Measurements from ENCODE around the gene KIAA0586. TPM values are rescaled to one million over a fixed set of nuclear protein-coding genes. Genes with fewer than 3 reads are reported as not detected.

Gene KIAA0586
- total RNA-seq, 1 experiment from 2014 or later = 23.5 TPM

GRCh38 chr14:58427281-58428117 lies at the start of gene KIAA0586, which contains the start of gene TIMM9 (continued):
- TF ChIP-seq MAX (CRISPR knock-in tag; IDR thresholded peaks at IDR 0.05) (no peak; the same call in 1 of the 2 replicates), GRHL2 (CRISPR knock-in tag; IDR thresholded peaks at IDR 0.05; ENCODE audit: insufficient replicate concordance, severe bottlenecking) (no peak)

- no peak overlapping the region for H3K27ac Mint-ChIP-seq
- no peaks in the 10 kb centered on the region for H3K36me3 Mint-ChIP-seq
- ChIA-PET POLR2A (no interaction called here), CTCF (interaction anchor here (0.6 kb wide), 1 partner anchor 26 kb away, joined by 3 read pairs; no protein-coding TSS in a partner anchor)
- DNase-seq (ENCODE audit: low spot score) (no peak), ATAC-seq (no peak)
- H3K27me3 Mint-ChIP-seq (ENCODE audit: low read depth) = peaks cover 14% of the 10 kb centered on the region
- H3K4me3 Mint-ChIP-seq = no peak overlapping the region
- TF ChIP-seq USF1 (CRISPR knock-in tag; IDR thresholded peaks at IDR 0.05) = no peak
- H3K4me1 Mint-ChIP-seq = 0 out of 2 replicates have a peak, but pooled peaks cover 3% of the 10 kb centered on the region
- H3K9me3 Mint-ChIP-seq = peaks cover 8% of the 10 kb centered on the region
Measured at GRCh38 chr14:58390830-58391229, 36.7 kb upstream of the KIAA0586 start.

- no peaks in the 10 kb centered on the region for H3K9me3 Mint-ChIP-seq
- no peak overlapping the region for H3K27ac Mint-ChIP-seq
- TF ChIP-seq NFE2L1 (CRISPR knock-in tag; IDR thresholded peaks at IDR 0.05) (peak; percentile 54; the same call in 1 of the 2 replicates), ZNF281 (CRISPR knock-in tag; IDR thresholded peaks at IDR 0.05) (no peak)
- H3K36me3 Mint-ChIP-seq = no peaks in the 10 kb centered on the region
- DNase-seq (ENCODE audit: low spot score) = no peak
- ChIA-PET CTCF (interaction anchor here (0.6 to 1.9 kb wide), 7 partner anchors 9 to 151 kb away, joined by 3 to 12 read pairs (median 3); partner anchors contain the start of genes ARID4A and PSMA3), POLR2A (interaction anchor here (1.5 to 2.5 kb wide), 2 partner anchors 97 to 150 kb away, joined by 5 to 9 read pairs; partner anchors contain the start of genes ARID4A and PSMA3)
- ATAC-seq = no peak
- H3K4me3 Mint-ChIP-seq = peak overlapping the region; percentile 61
- peaks cover 31% of the 10 kb centered on the region for H3K4me1 Mint-ChIP-seq
- peaks cover 31% of the 10 kb centered on the region for H3K27me3 Mint-ChIP-seq (ENCODE audit: low read depth)
Measured at GRCh38 chr14:58395562-58395811, 32.0 kb upstream of the KIAA0586 start.

GRCh38 chr14:58395812-58396788 lies 31.4 kb upstream of the KIAA0586 start, which contains the start of gene TOMM20L:
Gene TOMM20L, plus strand, starts transcription at chr14:58395930. Its CDS starts 28 bp downstream, at chr14:58395958.
- Mint-ChIP-seq H3K4me1 (peaks cover 31% of the 10 kb centered on the region), H3K27me3 (ENCODE audit: low read depth) (peaks cover 31% of the 10 kb centered on the region), H3K36me3 (no peaks in the 10 kb centered on the region), H3K9me3 (no peaks in the 10 kb centered on the region), H3K4me3 (peak within 1 kb of the TSS; percentile 68), H3K27ac (peak within 1 kb of the TSS; percentile 81)
- DNase-seq (ENCODE audit: low spot score) (peak; percentile 82), ATAC-seq (peak; percentile 88)
- POLR2A ChIA-PET = interaction anchor here (1.1 to 2.5 kb wide), 4 partner anchors 44 to 151 kb away, joined by 3 to 9 read pairs (median 4); partner anchors contain the start of genes ARID4A and PSMA3
- CTCF ChIA-PET = interaction anchor here (0.6 to 1.9 kb wide), 10 partner anchors 10 to 288 kb away, joined by 3 to 12 read pairs (median 3); partner anchors contain the start of genes ARID4A and PSMA3
- TF ChIP-seq E2F4 (CRISPR knock-in tag; IDR thresholded peaks at IDR 0.05; ENCODE audit: borderline replicate concordance, low read depth) (no peak), ZNF423 (CRISPR knock-in tag; IDR thresholded peaks at IDR 0.05) (peak; percentile 63), HMGXB4 (CRISPR knock-in tag; IDR thresholded peaks at IDR 0.05) (peak; percentile 96), ZNF219 (CRISPR knock-in tag; IDR thresholded peaks at IDR 0.05; ENCODE audit: borderline replicate concordance) (peak; percentile 72; the same call in 1 of the 2 replicates), ZNF121 (CRISPR knock-in tag; IDR thresholded peaks at IDR 0.05) (no peak), KAT7 (CRISPR knock-in tag; IDR thresholded peaks at IDR 0.05; ENCODE audit: borderline replicate concordance) (0 out of 2 replicates have a peak, but pooled peaks have one; percentile 41), IRF1 (CRISPR knock-in tag; IDR thresholded peaks at IDR 0.05) (0 out of 2 replicates have a peak, but pooled peaks have one; percentile 15), NFYB (CRISPR knock-in tag; conservative IDR thresholded peaks at IDR 0.05; ENCODE audit: low read depth) (no peak), ZBTB21 (CRISPR knock-in tag; IDR thresholded peaks at IDR 0.05; ENCODE audit: borderline replicate concordance) (no peak), NR3C1 (CRISPR knock-in tag; conservative IDR thresholded peaks at IDR 0.05; ENCODE audit: low read depth) (0 out of 2 replicates have a peak, but pooled peaks have one; percentile 20), NR1H2 (CRISPR knock-in tag; IDR thresholded peaks at IDR 0.05) (no peak), E2F5 (CRISPR knock-in tag; IDR thresholded peaks at IDR 0.05) (peak; percentile 76; the same call in 1 of the 2 replicates)
